ENCODE results near the gene ITPKB.

- TF ChIP-seq EZH2 (IDR thresholded peaks at IDR 0.05; ENCODE audit: borderline replicate concordance, low read length) (no peak), CTCF (IDR thresholded peaks at IDR 0.05; ENCODE audit: low read length) (no peak)
Measured at GRCh38 chr1:226645279-226645976, 93.7 kb downstream of the ITPKB start.
